Measurements from ENCODE around the gene RBM34. TPM values are rescaled to one million over a fixed set of nuclear protein-coding genes. Genes with fewer than 3 reads are reported as not detected.

Gene RBM34
- total RNA-seq, 1 donor, result 55.0 TPM

DNA sequence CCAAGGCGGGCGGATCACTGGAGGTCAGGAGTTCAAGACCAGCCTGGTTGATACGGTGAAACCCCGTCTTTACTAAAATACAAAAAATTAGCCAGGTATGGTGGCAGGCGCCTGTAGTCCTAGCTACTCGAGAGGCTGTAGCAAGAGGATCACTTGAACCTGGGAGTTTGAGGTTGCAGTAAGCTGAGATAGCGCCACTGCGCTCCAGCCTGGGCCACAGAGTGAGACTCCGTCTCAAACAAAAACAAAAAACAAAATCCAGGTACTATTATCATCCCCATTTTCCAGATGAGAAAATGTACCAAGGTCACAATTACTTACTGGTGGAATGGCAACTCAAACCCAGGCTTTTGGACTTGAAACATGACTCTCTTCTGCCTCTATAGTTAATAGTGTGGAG is 36.9 kb downstream of the RBM34 start:
- peaks cover 21% of the 10 kb centered on the region for H3K36me3 ChIP-seq (ENCODE audit: insufficient read depth, low read length)

DNA sequence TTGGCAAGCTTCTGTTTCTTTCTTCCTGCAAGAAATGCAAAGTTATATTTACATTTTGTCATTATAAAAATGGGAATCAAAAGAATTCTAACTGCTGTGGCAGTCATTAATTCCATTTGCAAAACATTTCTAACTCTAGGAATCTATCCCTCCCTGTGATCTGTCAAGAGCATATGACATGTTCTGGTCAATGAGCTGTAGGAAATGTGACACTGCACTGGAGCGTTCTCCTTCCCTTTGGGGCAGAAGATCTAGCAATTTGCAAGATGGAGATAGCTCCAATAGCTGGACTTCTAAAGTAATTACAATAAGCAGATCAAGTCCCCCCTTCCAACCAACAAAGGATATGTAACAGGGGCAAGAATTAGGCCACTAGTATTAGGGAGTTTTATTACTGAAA is 38.7 kb downstream of the RBM34 start:
- H4K20me1 ChIP-seq (ENCODE audit: insufficient read depth, low read length), result peaks cover 62% of the 10 kb centered on the region
- no peak overlapping the region for H2AFZ ChIP-seq (ENCODE audit: low read length)
- no peak overlapping the region for H3K4me3 ChIP-seq (ENCODE audit: insufficient read depth, low read length)
- TF ChIP-seq, protein P1, sequence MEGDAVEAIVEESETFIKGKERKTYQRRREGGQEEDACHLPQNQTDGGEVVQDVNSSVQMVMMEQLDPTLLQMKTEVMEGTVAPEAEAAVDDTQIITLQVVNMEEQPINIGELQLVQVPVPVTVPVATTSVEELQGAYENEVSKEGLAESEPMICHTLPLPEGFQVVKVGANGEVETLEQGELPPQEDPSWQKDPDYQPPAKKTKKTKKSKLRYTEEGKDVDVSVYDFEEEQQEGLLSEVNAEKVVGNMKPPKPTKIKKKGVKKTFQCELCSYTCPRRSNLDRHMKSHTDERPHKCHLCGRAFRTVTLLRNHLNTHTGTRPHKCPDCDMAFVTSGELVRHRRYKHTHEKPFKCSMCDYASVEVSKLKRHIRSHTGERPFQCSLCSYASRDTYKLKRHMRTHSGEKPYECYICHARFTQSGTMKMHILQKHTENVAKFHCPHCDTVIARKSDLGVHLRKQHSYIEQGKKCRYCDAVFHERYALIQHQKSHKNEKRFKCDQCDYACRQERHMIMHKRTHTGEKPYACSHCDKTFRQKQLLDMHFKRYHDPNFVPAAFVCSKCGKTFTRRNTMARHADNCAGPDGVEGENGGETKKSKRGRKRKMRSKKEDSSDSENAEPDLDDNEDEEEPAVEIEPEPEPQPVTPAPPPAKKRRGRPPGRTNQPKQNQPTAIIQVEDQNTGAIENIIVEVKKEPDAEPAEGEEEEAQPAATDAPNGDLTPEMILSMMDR (IDR thresholded peaks at IDR 0.05; ENCODE audit: extremely low read depth, low read depth, low read length), result no peak
- no peaks in the 10 kb centered on the region for H3K27me3 ChIP-seq (ENCODE audit: insufficient read depth, low read length)
- H3K79me2 ChIP-seq (ENCODE audit: insufficient read depth, low read length), result peaks cover 100% of the 10 kb centered on the region
- H3K36me3 ChIP-seq (ENCODE audit: insufficient read depth, low read length), result peaks cover 39% of the 10 kb centered on the region
- no peak overlapping the region for H3K27ac ChIP-seq (ENCODE audit: low read depth, low read length)
- peaks cover 7% of the 10 kb centered on the region for H3K4me1 ChIP-seq (ENCODE audit: insufficient read depth, low read length)
- no peak for DNase-seq (ENCODE audit: insufficient read length, low spot score, missing footprints)
- no peaks in the 10 kb centered on the region for H3K9me3 ChIP-seq (ENCODE audit: low read depth, low read length)
- H3K4me2 ChIP-seq (ENCODE audit: insufficient read depth, low read length), result no peak overlapping the region

More for the DNA sequence above, 36.9 kb downstream of the RBM34 start:
- Histone ChIP-seq H3K9me3 (ENCODE audit: low read depth, low read length) (no peaks in the 10 kb centered on the region), H3K27ac (ENCODE audit: low read depth, low read length) (no peak overlapping the region), H3K4me3 (ENCODE audit: insufficient read depth, low read length) (no peak overlapping the region), H3K79me2 (ENCODE audit: insufficient read depth, low read length) (peaks cover 96% of the 10 kb centered on the region), H3K27me3 (ENCODE audit: insufficient read depth, low read length) (no peaks in the 10 kb centered on the region), H4K20me1 (ENCODE audit: insufficient read depth, low read length) (peaks cover 57% of the 10 kb centered on the region), H3K4me2 (ENCODE audit: insufficient read depth, low read length) (no peak overlapping the region), H3K4me1 (ENCODE audit: insufficient read depth, low read length) (peaks cover 9% of the 10 kb centered on the region), H2AFZ (ENCODE audit: low read length) (no peak overlapping the region)
- TF ChIP-seq, protein P1 (IDR thresholded peaks at IDR 0.05; ENCODE audit: extremely low read depth, low read depth, low read length), result no peak
- DNase-seq (ENCODE audit: insufficient read length, low spot score, missing footprints), result no peak

- Histone ChIP-seq H3K36me3 (ENCODE audit: insufficient read depth, low read length) (peaks cover 86% of the 10 kb centered on the region), H3K4me2 (ENCODE audit: insufficient read depth, low read length) (no peak overlapping the region), H3K9me3 (ENCODE audit: low read depth, low read length) (no peaks in the 10 kb centered on the region), H3K27me3 (ENCODE audit: insufficient read depth, low read length) (no peaks in the 10 kb centered on the region), H3K27ac (ENCODE audit: low read depth, low read length) (no peak overlapping the region), H3K4me3 (ENCODE audit: insufficient read depth, low read length) (no peak overlapping the region), H2AFZ (ENCODE audit: low read length) (no peak overlapping the region), H3K79me2 (ENCODE audit: insufficient read depth, low read length) (peaks cover 64% of the 10 kb centered on the region), H3K4me1 (ENCODE audit: insufficient read depth, low read length) (no peaks in the 10 kb centered on the region), H4K20me1 (ENCODE audit: insufficient read depth, low read length) (peaks cover 47% of the 10 kb centered on the region)
- no peak for DNase-seq (ENCODE audit: insufficient read length, low spot score, missing footprints)
- TF ChIP-seq, protein P1 (IDR thresholded peaks at IDR 0.05; ENCODE audit: extremely low read depth, low read depth, low read length), result no peak
These were observed 47.7 kb downstream of the RBM34 start for GRCh38 chr1:235113183-235113917.

GRCh38 chr1:235112297-235113182 is 48.5 kb downstream of the RBM34 start:
- H3K4me3 ChIP-seq (ENCODE audit: insufficient read depth, low read length), result no peak overlapping the region
- TF ChIP-seq, protein P1 (IDR thresholded peaks at IDR 0.05; ENCODE audit: extremely low read depth, low read depth, low read length), result no peak
- peaks cover 78% of the 10 kb centered on the region for H3K36me3 ChIP-seq (ENCODE audit: insufficient read depth, low read length)
- no peaks in the 10 kb centered on the region for H3K27me3 ChIP-seq (ENCODE audit: insufficient read depth, low read length)
- H2AFZ ChIP-seq (ENCODE audit: low read length), result no peak overlapping the region
- H4K20me1 ChIP-seq (ENCODE audit: insufficient read depth, low read length), result peaks cover 43% of the 10 kb centered on the region
- H3K9me3 ChIP-seq (ENCODE audit: low read depth, low read length), result no peaks in the 10 kb centered on the region
- H3K27ac ChIP-seq (ENCODE audit: low read depth, low read length), result no peak overlapping the region
- no peak for DNase-seq (ENCODE audit: insufficient read length, low spot score, missing footprints)
- H3K4me2 ChIP-seq (ENCODE audit: insufficient read depth, low read length), result no peak overlapping the region
- peaks cover 55% of the 10 kb centered on the region for H3K79me2 ChIP-seq (ENCODE audit: insufficient read depth, low read length)
- no peaks in the 10 kb centered on the region for H3K4me1 ChIP-seq (ENCODE audit: insufficient read depth, low read length)

All from osteoblast (primary cell).